Right atrium auricular region (tissue), 2 donors: ENCODE results near the gene ZFAND3. TPM values are rescaled to one million over a fixed set of nuclear protein-coding genes. Genes with fewer than 3 reads are reported as not detected.

Experiments used
- DNase-seq: peaks from one replicate; pipeline ENCODE4 v3.0.0-alpha.2; 2019; ENCODE audit warnings: low spot score
- H3K27ac ChIP-seq, 2 donors: fragments of 200-600 bp; sonication (generic); 1 replicate in 1 of 2; 2 replicates in 1 of 2; pipeline ENCODE4 v1.5.1; 2016 to 2019
- H3K27me3 ChIP-seq, 2 donors: fragments of 200-600 bp; sonication (generic); one replicate each; pipeline versions ENCODE4 v1.5.1 to v1.6.0; 2017 to 2019
- H3K36me3 ChIP-seq: fragments of 200-600 bp; sonication (generic); one replicate; pipeline ENCODE4 v1.5.1; 2016
- H3K4me1 ChIP-seq, 2 donors: fragments of 200-600 bp; sonication (generic); one replicate each; pipeline versions ENCODE4 v1.5.1 to v1.6.0; 2017 to 2019
- H3K4me3 ChIP-seq, 2 donors: fragments of 200-600 bp; sonication (generic); 1 replicate in 1 of 2; 2 replicates in 1 of 2; pipeline ENCODE4 v1.5.1; 2017 to 2019; ENCODE audit warnings: mild to moderate bottlenecking in 1 of 2, moderate library complexity in 1 of 2
- H3K9me3 ChIP-seq, 2 donors: fragments of 200-600 bp; sonication (generic); one replicate each; pipeline ENCODE4 v1.5.1; 2019
- total RNA-seq, 2 donors: library from RNA; depleted of rRNA; stranded (reverse); fragments of >200 nt; gene quantifications; one replicate each; pipeline ENCODE4 v1.1.0, GENCODE V29; 2016
- TF ChIP-seq, protein P1 (sequence below), 2 donors: fragments of 200-600 bp; sonication (generic); IDR thresholded peaks; one replicate each; pipeline ENCODE4 v1.5.1; 2019; ENCODE audit warnings: antibody characterized with exemption in 2 of 2

The ZFAND3 gene
- total RNA-seq, 2 donors from 2014 or later = 36.7 to 40.0 TPM

DNA sequence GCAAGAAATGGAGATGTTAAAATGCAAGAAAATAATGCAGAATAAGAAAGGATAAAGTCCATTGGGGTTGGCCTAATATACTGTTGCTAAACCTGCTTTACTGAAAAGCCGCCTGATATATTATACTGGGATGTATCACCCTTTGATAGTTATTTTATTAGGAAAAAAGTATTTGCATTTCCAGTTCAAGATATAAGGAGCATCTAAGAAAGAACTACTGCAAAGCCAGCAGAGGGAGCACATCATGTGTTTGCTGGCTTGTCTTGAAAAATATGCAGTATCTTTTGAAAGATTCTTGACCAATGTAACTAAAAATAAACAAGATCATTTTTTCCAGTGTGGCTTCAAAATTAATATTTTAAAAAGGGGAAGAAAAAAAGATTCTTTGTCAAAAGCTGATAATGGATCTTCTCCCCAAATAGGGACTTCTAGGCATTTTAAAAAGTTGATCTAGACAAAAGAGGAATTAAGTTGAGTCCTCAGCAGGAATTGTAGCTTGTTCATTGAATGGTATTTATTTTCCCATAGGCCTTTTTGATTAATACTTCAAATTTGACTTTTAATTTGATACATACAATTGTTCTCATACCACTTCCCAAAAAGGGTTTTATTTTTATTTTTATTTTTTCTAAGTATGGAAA lies 214.9 kb downstream of the ZFAND3 start:
- DNase-seq = no peak
- Histone ChIP-seq H3K27ac (no peak overlapping the region), H3K4me3 (no peak overlapping the region), H3K27me3 (no peaks in the 10 kb centered on the region), H3K4me1 (peaks cover 0 to 20% of the 10 kb centered on the region in 2 donors), H3K36me3 (no peaks in the 10 kb centered on the region), H3K9me3 (no peaks in the 10 kb centered on the region)
- TF ChIP-seq, protein P1, sequence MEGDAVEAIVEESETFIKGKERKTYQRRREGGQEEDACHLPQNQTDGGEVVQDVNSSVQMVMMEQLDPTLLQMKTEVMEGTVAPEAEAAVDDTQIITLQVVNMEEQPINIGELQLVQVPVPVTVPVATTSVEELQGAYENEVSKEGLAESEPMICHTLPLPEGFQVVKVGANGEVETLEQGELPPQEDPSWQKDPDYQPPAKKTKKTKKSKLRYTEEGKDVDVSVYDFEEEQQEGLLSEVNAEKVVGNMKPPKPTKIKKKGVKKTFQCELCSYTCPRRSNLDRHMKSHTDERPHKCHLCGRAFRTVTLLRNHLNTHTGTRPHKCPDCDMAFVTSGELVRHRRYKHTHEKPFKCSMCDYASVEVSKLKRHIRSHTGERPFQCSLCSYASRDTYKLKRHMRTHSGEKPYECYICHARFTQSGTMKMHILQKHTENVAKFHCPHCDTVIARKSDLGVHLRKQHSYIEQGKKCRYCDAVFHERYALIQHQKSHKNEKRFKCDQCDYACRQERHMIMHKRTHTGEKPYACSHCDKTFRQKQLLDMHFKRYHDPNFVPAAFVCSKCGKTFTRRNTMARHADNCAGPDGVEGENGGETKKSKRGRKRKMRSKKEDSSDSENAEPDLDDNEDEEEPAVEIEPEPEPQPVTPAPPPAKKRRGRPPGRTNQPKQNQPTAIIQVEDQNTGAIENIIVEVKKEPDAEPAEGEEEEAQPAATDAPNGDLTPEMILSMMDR (IDR thresholded peaks at IDR 0.05) = peak in 1 of 2 donors; percentile 61

DNA sequence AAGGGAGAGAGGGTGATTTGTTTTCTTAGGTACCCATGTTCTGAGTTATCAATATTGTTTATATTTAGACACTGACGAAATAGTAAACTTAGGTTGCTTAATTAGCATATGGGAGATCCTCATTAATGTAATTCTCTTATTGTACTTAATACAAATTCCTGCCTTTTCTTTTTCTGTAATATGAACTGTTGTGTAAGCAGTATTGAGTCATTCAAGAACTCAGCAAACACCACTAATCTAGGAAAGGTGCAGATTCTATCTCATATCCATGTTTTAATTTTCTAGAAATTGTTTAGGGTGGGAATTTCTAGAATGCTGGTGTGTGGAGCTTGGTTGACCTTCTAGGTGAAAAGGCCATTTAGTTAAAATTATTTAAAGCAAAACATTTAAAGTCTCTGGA lies 216.0 kb downstream of the ZFAND3 start:
- no peaks in the 10 kb centered on the region for H3K36me3 ChIP-seq
- no peak overlapping the region for H3K27ac ChIP-seq
- TF ChIP-seq, protein P1 (IDR thresholded peaks at IDR 0.05) = no peak
- no peak for DNase-seq
- peaks cover 0 to 20% of the 10 kb centered on the region in 2 donors for H3K4me1 ChIP-seq
- no peak overlapping the region for H3K4me3 ChIP-seq
- H3K27me3 ChIP-seq = no peaks in the 10 kb centered on the region
- H3K9me3 ChIP-seq = no peaks in the 10 kb centered on the region

DNA sequence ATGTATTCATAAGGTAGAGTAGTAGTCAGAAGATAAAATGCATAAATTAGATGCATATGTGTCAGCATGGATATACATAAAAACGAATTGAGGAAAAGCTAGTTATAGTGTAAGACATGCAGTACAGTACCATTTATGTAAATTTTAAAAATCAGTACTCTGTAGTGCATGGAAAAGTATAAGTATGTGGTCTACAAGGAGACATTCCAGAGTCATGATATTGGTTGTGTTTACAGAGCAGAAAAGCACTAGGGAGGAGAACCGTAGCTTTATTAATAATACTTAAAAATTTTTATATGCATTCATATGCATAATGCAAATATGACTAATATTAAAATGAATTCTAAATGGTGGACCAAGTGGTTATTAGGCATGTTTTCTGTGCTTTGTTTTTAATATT lies 220.0 kb downstream of the ZFAND3 start:
- H3K4me3 ChIP-seq = no peak overlapping the region
- H3K9me3 ChIP-seq = no peaks in the 10 kb centered on the region
- DNase-seq = no peak
- no peaks in the 10 kb centered on the region for H3K36me3 ChIP-seq
- H3K27ac ChIP-seq = no peak overlapping the region
- peaks cover 0 to 4% of the 10 kb centered on the region in 2 donors for H3K4me1 ChIP-seq
- no peaks in the 10 kb centered on the region for H3K27me3 ChIP-seq
- TF ChIP-seq, protein P1 (IDR thresholded peaks at IDR 0.05) = no peak

DNA sequence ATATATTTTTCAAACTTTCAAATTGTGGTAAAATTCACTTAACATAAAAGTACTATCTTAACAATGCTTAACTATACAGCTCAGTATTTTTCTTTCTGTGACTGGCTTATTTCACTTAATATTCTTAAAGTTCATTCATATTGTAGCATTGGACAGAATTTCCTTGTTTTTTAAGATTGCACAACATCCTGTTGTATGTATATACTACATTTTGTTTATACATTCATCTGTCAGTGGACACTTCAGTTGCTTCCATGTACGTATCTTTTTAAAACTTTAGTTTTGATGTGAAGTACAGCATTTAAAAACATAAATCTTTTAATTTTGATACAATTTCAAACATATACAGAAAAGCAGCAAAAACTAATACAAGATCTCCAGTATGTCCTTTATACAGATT lies 220.7 kb downstream of the ZFAND3 start:
- H3K27me3 ChIP-seq = no peaks in the 10 kb centered on the region
- TF ChIP-seq, protein P1 (IDR thresholded peaks at IDR 0.05) = no peak
- H3K27ac ChIP-seq = no peak overlapping the region
- no peak overlapping the region for H3K4me3 ChIP-seq
- H3K36me3 ChIP-seq = no peaks in the 10 kb centered on the region
- no peaks in the 10 kb centered on the region for H3K9me3 ChIP-seq
- DNase-seq = no peak
- H3K4me1 ChIP-seq = no peaks in the 10 kb centered on the region

DNA sequence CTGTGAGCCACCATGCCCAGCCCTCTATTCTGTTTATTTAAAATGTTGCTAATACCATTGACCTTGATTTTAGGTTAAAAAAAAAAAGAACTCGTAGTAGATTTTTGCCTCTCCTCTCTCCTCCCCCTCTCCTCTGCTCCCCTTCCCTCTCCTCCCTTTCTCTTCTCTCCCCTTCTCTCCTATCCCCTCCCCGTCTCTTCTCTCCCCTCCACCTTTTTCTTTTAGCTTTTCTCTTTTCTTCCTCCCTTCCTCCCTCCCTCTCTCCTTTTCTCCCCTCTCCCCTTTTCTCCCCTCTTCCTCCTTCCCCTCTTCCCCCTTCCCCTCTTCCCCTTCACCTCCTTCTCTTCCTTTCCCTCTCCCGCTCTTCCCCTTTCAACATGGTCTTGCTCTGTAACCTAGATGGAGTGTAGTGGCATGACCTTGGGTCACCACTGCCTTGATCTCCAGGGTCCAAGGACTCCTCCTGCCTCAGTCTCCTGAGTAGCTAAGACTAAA lies 223.8 kb downstream of the ZFAND3 start:
- Histone ChIP-seq H3K4me3 (no peak overlapping the region), H3K9me3 (no peaks in the 10 kb centered on the region), H3K27me3 (no peaks in the 10 kb centered on the region), H3K4me1 (no peaks in the 10 kb centered on the region), H3K36me3 (no peaks in the 10 kb centered on the region), H3K27ac (no peak overlapping the region)
- TF ChIP-seq, protein P1 (IDR thresholded peaks at IDR 0.05) = no peak
- no peak for DNase-seq
